ENCODE measurements around the gene CLOCK.

DNA sequence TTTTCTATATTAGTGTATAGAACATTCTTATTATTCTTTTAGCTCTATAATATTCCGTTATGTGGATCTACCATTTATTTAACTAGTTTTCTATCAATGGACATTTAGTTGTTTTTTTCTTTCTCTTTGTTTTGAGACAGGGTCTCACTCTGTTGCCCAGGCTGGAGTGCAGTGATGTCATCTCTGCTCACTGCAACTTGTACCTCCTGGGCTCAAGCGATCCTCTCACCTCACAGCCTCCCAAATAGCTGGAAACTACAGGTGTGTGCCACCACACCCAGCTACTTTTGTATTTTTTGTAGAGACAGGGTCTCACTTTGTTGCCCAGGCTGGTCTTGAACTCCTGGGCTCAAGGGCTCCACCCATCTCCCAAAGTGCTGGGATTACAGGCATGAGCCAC is 140.2 kb downstream of the CLOCK start:
- TF ChIP-seq, protein P1, sequence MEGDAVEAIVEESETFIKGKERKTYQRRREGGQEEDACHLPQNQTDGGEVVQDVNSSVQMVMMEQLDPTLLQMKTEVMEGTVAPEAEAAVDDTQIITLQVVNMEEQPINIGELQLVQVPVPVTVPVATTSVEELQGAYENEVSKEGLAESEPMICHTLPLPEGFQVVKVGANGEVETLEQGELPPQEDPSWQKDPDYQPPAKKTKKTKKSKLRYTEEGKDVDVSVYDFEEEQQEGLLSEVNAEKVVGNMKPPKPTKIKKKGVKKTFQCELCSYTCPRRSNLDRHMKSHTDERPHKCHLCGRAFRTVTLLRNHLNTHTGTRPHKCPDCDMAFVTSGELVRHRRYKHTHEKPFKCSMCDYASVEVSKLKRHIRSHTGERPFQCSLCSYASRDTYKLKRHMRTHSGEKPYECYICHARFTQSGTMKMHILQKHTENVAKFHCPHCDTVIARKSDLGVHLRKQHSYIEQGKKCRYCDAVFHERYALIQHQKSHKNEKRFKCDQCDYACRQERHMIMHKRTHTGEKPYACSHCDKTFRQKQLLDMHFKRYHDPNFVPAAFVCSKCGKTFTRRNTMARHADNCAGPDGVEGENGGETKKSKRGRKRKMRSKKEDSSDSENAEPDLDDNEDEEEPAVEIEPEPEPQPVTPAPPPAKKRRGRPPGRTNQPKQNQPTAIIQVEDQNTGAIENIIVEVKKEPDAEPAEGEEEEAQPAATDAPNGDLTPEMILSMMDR (IDR thresholded peaks at IDR 0.05; ENCODE audit: control extremely low read depth in 1 of 3, insufficient read depth in 1 of 3, low read depth in 1 of 3, low read length in 3 of 3), result no peak
- TF ChIP-seq JUND (IDR thresholded peaks at IDR 0.05; ENCODE audit: low read length), result no peak
- TF ChIP-seq YY1 (IDR thresholded peaks at IDR 0.05; ENCODE audit: low read depth, low read length), result no peak
- no peak for TF ChIP-seq EZH2 (IDR thresholded peaks at IDR 0.05; ENCODE audit: low read depth, low read length, severe bottlenecking)
- TF ChIP-seq, protein P2, sequence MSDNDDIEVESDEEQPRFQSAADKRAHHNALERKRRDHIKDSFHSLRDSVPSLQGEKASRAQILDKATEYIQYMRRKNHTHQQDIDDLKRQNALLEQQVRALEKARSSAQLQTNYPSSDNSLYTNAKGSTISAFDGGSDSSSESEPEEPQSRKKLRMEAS (IDR thresholded peaks at IDR 0.05), result no peak
- no peak for TF ChIP-seq BRCA1 (IDR thresholded peaks at IDR 0.05; ENCODE audit: low read depth, low read length)
- TF ChIP-seq EGR1 (IDR thresholded peaks at IDR 0.05; ENCODE audit: borderline replicate concordance, low read depth, low read length), result no peak
- TF ChIP-seq TBP (IDR thresholded peaks at IDR 0.05; ENCODE audit: low read depth, low read length), result no peak
- TF ChIP-seq RFX5 (IDR thresholded peaks at IDR 0.05; ENCODE audit: borderline replicate concordance, low read depth, low read length), result no peak
- no peak for TF ChIP-seq HDAC2 (IDR thresholded peaks at IDR 0.05; ENCODE audit: borderline replicate concordance in 1 of 2, low read depth in 2 of 2, low read length in 2 of 2)
- TF ChIP-seq CEBPB (IDR thresholded peaks at IDR 0.05; ENCODE audit: low read depth, low read length), result no peak
- TF ChIP-seq POLR2A (IDR thresholded peaks at IDR 0.05; ENCODE audit: control extremely low read depth in 1 of 2, low read depth in 2 of 2, low read length in 2 of 2), result no peak
- no peak for TF ChIP-seq PHF8 (conservative IDR thresholded peaks at IDR 0.05; ENCODE audit: low read depth, low read length)
- TF ChIP-seq, protein P3, sequence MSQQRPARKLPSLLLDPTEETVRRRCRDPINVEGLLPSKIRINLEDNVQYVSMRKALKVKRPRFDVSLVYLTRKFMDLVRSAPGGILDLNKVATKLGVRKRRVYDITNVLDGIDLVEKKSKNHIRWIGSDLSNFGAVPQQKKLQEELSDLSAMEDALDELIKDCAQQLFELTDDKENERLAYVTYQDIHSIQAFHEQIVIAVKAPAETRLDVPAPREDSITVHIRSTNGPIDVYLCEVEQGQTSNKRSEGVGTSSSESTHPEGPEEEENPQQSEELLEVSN (IDR thresholded peaks at IDR 0.05), result no peak

All from H1 (cell line).